Stimulated activated CD4-positive, alpha-beta T cell treated with anti-CD3 and anti-CD28 coated beads, Interleukin-15, amount 100 ng/mL, for 24 hours (primary cell): ENCODE data around the gene KLRF2.

Experiments
- DNase-seq: peaks from one replicate; pipeline ENCODE4 v3.0.0-alpha.2; 2020

The KLRF2 gene

GRCh38 chr12:9941838-9942237 is 60.5 kb downstream of the KLRF2 start:
- no peak for DNase-seq

GRCh38 chr12:9943240-9943639 is 62.0 kb downstream of the KLRF2 start:
- peak; percentile 19 for DNase-seq

- no peak for DNase-seq
These were observed 63.1 kb downstream of the KLRF2 start for GRCh38 chr12:9944391-9944790.
